Testis (tissue), 3 donors: ENCODE measurements around the gene OR52B6. TPM values are rescaled to one million over a fixed set of nuclear protein-coding genes. Genes with fewer than 3 reads are reported as not detected.

Experiments
- DNase-seq: peaks from one replicate; pipeline ENCODE4 v3.0.0-alpha.2; 2019
- H3K27ac ChIP-seq, 2 donors: fragments of 200-600 bp; sonication (generic); one replicate each; pipeline ENCODE4 v1.5.1; 2019
- H3K27me3 ChIP-seq: fragments of 200-600 bp; sonication (generic); one replicate; pipeline ENCODE4 v1.5.1; 2019
- H3K36me3 ChIP-seq: fragments of 200-600 bp; sonication (generic); one replicate; pipeline ENCODE4 v1.5.1; 2017; ENCODE audit warnings: low read depth; ENCODE audit errors: missing control alignments
- H3K4me1 ChIP-seq: fragments of 200-600 bp; sonication (generic); one replicate; pipeline ENCODE4 v1.5.1; 2019
- H3K4me3 ChIP-seq, 2 donors: fragments of 200-600 bp; sonication (generic); one replicate each; pipeline ENCODE4 v1.5.1; 2017 to 2019
- H3K9me3 ChIP-seq: fragments of 200-600 bp; sonication (generic); one replicate; pipeline ENCODE4 v1.5.1; 2017
- CTCF ChIP-seq, 3 experiments: fragments of 450-650 bp in 2 of 3; fragments of 200-600 bp in 1 of 3; sonication (generic) in 1 of 3; IDR thresholded peaks; one replicate each; pipeline ENCODE4 v1.5.1; 2016 to 2019; ENCODE audit warnings: antibody characterized with exemption in 3 of 3, mild to moderate bottlenecking in 2 of 3, moderate library complexity in 1 of 3
- POLR2A ChIP-seq: fragments of 450-650 bp; IDR thresholded peaks from one replicate; pipeline ENCODE4 v1.6.1; 2017; ENCODE audit warnings: antibody characterized with exemption, mild to moderate bottlenecking, moderate library complexity
- WGBS, 2 donors: methylation state at CpG; one replicate each; pipeline ENCODE4 v1.1.5; 2018; 5-methylcytosine and 5-hydroxymethylcytosine counted together
- intact Hi-C: fragments of 100-400 bp; cut with DNase I; formaldehyde crosslinking; loops from one replicate; pipeline ENCODE4 v1.15.1; 2023; ENCODE audit warnings: low total_unique reads
- polyA plus RNA-seq: library from polyadenylated mRNA; stranded (reverse); fragments of 350-450 nt; fragmentation: Illumina TruSeq; extraction: RNeasy Lipid Tissue Mini Kit (QIAGEN cat#74804); gene quantifications from one replicate; pipeline ENCODE4 v1.2.3, GENCODE V29; 2014; ENCODE audit warnings: low read depth, low replicate concordance; ENCODE audit not compliant: insufficient read depth
- total RNA-seq, 2 donors: library from RNA; depleted of rRNA; stranded (reverse); fragments of >200 nt; gene quantifications; one replicate each; pipeline ENCODE4 v1.2.3, GENCODE V29; 2016

Gene OR52B6
- total and polyA plus RNA-seq, 3 donors from 2014 or later = not detected

GRCh38 chr11:5603326-5603725, 22.6 kb downstream of the OR52B6 start:
- intact Hi-C loops = no loop called here
- no peak overlapping the region for H3K27ac ChIP-seq
- no peak for TF ChIP-seq POLR2A
- H3K4me3 ChIP-seq = no peak overlapping the region
- no peaks in the 10 kb centered on the region for H3K36me3 ChIP-seq
- WGBS, 2 donors = 90 to 91% methylated on average over 8 of the region's 8 CpGs
- no peaks in the 10 kb centered on the region for H3K4me1 ChIP-seq
- no peaks in the 10 kb centered on the region for H3K27me3 ChIP-seq
- H3K9me3 ChIP-seq = no peaks in the 10 kb centered on the region
- DNase-seq = no peak

GRCh38 chr11:5604896-5605295, 24.2 kb downstream of the OR52B6 start:
- Histone ChIP-seq H3K9me3 (no peaks in the 10 kb centered on the region), H3K36me3 (no peaks in the 10 kb centered on the region), H3K4me3 (no peak overlapping the region), H3K27me3 (no peaks in the 10 kb centered on the region), H3K4me1 (no peaks in the 10 kb centered on the region), H3K27ac (no peak overlapping the region)
- intact Hi-C loops = no loop called here
- WGBS, 2 donors = 85 to 87% methylated on average over 4 of the region's 4 CpGs
- TF ChIP-seq POLR2A = no peak
- TF ChIP-seq CTCF (IDR thresholded peaks at IDR 0.05) = no peak
- no peak for DNase-seq

- Histone ChIP-seq H3K9me3 (no peaks in the 10 kb centered on the region), H3K27me3 (no peaks in the 10 kb centered on the region), H3K4me1 (no peaks in the 10 kb centered on the region), H3K36me3 (no peaks in the 10 kb centered on the region), H3K4me3 (no peak overlapping the region), H3K27ac (no peak overlapping the region)
- 85 to 93% methylated on average over 5 of the region's 5 CpGs for WGBS, 2 donors
- intact Hi-C loops = no loop called here
- TF ChIP-seq CTCF (IDR thresholded peaks at IDR 0.05) (no peak), POLR2A (no peak)
- no peak for DNase-seq
These were observed 25.2 kb downstream of the OR52B6 start for GRCh38 chr11:5605849-5606248.

- Histone ChIP-seq H3K4me1 (no peaks in the 10 kb centered on the region), H3K27me3 (no peaks in the 10 kb centered on the region), H3K36me3 (no peaks in the 10 kb centered on the region), H3K4me3 (no peak overlapping the region), H3K27ac (no peak overlapping the region), H3K9me3 (no peaks in the 10 kb centered on the region)
- no peak for DNase-seq
- 41 to 43% methylated on average over 6 of the region's 6 CpGs for WGBS, 2 donors
- intact Hi-C loops = no loop called here
- TF ChIP-seq CTCF (IDR thresholded peaks at IDR 0.05) = no peak
- no peak for TF ChIP-seq POLR2A
These were observed 28.1 kb downstream of the OR52B6 start for GRCh38 chr11:5608808-5609207.

GRCh38 chr11:5610446-5610845, 29.8 kb downstream of the OR52B6 start:
- H3K4me3 ChIP-seq = no peak overlapping the region
- no peaks in the 10 kb centered on the region for H3K4me1 ChIP-seq
- no peak overlapping the region for H3K27ac ChIP-seq
- 91 to 93% methylated on average over 5 of the region's 5 CpGs for WGBS, 2 donors
- no peaks in the 10 kb centered on the region for H3K9me3 ChIP-seq
- intact Hi-C loops = no loop called here
- TF ChIP-seq CTCF (IDR thresholded peaks at IDR 0.05) = no peak
- TF ChIP-seq POLR2A = no peak
- no peaks in the 10 kb centered on the region for H3K36me3 ChIP-seq
- DNase-seq = no peak
- no peaks in the 10 kb centered on the region for H3K27me3 ChIP-seq
